ENCODE results near the gene R3HDML.

GRCh38 chr20:44336086-44336485 lies 757 bp upstream of the R3HDML start:
- TF ChIP-seq CTCF (IDR thresholded peaks at IDR 0.05) (no peak), POLR2A (IDR thresholded peaks at IDR 0.05) (no peak), EP300 (IDR thresholded peaks at IDR 0.05) (no peak)
